ENCODE data around the gene ADAMTSL1. TPM values are rescaled to one million over a fixed set of nuclear protein-coding genes. Genes with fewer than 3 reads are reported as not detected.

Gene ADAMTSL1, protein sequence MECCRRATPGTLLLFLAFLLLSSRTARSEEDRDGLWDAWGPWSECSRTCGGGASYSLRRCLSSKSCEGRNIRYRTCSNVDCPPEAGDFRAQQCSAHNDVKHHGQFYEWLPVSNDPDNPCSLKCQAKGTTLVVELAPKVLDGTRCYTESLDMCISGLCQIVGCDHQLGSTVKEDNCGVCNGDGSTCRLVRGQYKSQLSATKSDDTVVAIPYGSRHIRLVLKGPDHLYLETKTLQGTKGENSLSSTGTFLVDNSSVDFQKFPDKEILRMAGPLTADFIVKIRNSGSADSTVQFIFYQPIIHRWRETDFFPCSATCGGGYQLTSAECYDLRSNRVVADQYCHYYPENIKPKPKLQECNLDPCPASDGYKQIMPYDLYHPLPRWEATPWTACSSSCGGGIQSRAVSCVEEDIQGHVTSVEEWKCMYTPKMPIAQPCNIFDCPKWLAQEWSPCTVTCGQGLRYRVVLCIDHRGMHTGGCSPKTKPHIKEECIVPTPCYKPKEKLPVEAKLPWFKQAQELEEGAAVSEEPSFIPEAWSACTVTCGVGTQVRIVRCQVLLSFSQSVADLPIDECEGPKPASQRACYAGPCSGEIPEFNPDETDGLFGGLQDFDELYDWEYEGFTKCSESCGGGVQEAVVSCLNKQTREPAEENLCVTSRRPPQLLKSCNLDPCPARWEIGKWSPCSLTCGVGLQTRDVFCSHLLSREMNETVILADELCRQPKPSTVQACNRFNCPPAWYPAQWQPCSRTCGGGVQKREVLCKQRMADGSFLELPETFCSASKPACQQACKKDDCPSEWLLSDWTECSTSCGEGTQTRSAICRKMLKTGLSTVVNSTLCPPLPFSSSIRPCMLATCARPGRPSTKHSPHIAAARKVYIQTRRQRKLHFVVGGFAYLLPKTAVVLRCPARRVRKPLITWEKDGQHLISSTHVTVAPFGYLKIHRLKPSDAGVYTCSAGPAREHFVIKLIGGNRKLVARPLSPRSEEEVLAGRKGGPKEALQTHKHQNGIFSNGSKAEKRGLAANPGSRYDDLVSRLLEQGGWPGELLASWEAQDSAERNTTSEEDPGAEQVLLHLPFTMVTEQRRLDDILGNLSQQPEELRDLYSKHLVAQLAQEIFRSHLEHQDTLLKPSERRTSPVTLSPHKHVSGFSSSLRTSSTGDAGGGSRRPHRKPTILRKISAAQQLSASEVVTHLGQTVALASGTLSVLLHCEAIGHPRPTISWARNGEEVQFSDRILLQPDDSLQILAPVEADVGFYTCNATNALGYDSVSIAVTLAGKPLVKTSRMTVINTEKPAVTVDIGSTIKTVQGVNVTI (N-terminal part only)
- total RNA-seq = not detected
- not detected for polyA plus RNA-seq
- total RNA-seq = 0 reads per million in 6 experiments

DNA sequence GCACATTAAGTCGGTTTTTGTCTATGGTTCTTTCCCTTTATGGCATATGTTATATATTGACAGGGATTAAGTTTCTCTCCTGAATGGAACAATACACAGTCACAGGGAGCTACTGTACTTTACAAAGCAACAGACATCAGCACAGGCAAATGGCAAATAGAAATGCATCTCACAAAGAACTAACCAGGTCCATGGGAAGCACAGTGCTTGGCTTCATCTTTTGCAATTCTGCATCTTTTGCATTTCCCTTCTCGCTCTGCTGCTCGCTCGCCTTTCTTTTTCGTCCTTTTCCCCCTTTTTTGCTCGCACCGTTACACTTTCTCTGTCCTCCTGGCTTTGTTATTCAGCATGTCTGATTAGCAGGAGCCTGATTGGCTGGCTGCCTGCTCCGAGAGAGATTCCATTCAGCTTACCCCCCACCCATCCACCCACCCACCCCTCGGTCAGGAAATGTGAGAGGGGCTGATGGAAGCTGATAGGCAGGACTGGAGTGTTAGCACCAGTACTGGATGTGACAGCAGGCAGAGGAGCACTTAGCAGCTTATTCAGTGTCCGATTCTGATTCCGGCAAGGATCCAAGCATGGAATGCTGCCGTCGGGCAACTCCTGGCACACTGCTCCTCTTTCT lies at the start of gene ADAMTSL1:
Gene ADAMTSL1 (plus strand): TSS at position 502 of the 628 bp plus-strand sequence. CDS start 80 bp downstream, at position 582.
- no peak within 1 kb of the TSS for H3K4me3 Mint-ChIP-seq
- peak within 1 kb of the TSS in 1 of 10 donors; percentile 31 for H3K27ac Mint-ChIP-seq
- H3K4me1 Mint-ChIP-seq = peaks cover 0 to 4% (median under 1%) of the 10 kb centered on the region in 4 donors
- DNase-seq (no peak), ATAC-seq (no peak)
- H3K36me3 Mint-ChIP-seq = no peaks in the 10 kb centered on the region
- POLR2A ChIA-PET = no interaction called here
- peaks cover 8 to 55% (median 20%) of the 10 kb centered on the region in 5 donors for H3K27me3 Mint-ChIP-seq
- peaks cover 0 to 3% (median 0%) of the 10 kb centered on the region in 9 donors for H3K9me3 Mint-ChIP-seq

DNA sequence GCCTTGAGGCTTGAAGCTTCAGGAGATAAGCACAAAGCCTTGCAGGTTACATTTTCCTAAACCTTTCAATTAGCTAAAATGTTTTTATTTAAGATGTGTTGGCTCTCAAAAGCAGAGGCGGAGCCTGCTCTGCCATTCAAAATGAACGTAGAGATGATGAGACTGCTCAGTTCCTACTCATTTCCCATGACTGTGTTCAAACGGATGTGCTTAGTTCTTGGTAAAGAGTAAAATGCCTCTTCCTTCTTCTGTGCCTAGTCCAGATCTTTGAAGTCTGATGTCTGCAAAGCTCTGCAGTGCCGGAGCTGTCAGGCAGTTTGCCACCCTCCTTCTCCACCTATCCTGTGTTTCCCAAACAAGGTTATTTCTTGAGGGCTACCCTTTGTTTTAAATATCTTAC lies 46.3 kb upstream of the ADAMTSL1 start:
- no peak for DNase-seq
- POLR2A ChIA-PET = no interaction called here
- H3K9me3 Mint-ChIP-seq = no peaks in the 10 kb centered on the region

DNA sequence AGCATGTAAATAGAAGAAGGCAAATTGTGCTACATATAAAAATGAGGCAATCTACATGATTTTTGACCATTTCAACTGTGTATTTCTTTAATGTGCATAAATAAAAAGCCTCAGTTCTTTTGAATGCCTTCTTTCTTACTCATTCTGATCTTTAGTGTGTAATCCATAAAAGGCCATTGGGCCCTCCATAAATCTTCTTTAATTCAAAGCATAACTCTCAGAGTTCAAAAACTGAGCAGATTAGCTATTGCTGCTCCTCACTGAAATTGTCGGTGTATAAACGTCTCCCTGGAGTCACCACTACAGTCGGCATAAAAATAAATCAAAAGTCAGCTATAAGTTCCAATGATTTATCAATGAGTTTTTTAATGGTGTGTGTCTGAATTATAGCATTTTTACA lies 45.3 kb upstream of the ADAMTSL1 start:
- Mint-ChIP-seq H3K9me3 (no peaks in the 10 kb centered on the region), H3K4me1 (no peaks in the 10 kb centered on the region), H3K36me3 (no peaks in the 10 kb centered on the region), H3K4me3 (no peak overlapping the region), H3K27me3 (peaks cover 0 to 14% (median 6%) of the 10 kb centered on the region in 5 donors), H3K27ac (no peak overlapping the region)
- DNase-seq = no peak
- POLR2A ChIA-PET = no interaction called here
- no peak for ATAC-seq

More for the DNA sequence above, 46.3 kb upstream of the ADAMTSL1 start:
- H3K27me3 Mint-ChIP-seq = peaks cover 0 to 15% (median 3%) of the 10 kb centered on the region in 5 donors
- no peak overlapping the region for H3K4me3 Mint-ChIP-seq
- H3K27ac Mint-ChIP-seq = no peak overlapping the region
- no peak for ATAC-seq
- H3K4me1 Mint-ChIP-seq = no peaks in the 10 kb centered on the region
- no peaks in the 10 kb centered on the region for H3K36me3 Mint-ChIP-seq

DNA sequence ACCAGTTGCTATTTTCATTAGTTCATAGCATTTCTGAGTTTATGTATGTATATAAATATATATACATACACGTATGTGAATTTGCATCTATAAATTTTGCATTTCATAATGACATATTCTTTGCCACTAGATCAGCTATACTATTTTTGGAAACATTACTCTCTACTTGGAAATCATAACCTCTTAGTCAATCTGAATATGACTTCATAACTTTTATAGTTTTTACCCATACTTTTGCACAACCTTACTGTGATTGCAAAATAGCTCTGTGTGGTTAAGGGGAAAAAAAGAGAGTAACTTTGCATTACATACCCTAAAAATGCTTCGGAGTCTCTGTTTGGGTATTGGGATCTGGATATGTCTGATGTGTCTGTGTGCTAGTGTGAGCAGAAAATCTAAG lies 44.9 kb upstream of the ADAMTSL1 start:
- H3K27me3 Mint-ChIP-seq = peaks cover 0 to 14% (median 8%) of the 10 kb centered on the region in 5 donors
- H3K4me1 Mint-ChIP-seq = no peaks in the 10 kb centered on the region
- no peak overlapping the region for H3K27ac Mint-ChIP-seq
- POLR2A ChIA-PET = no interaction called here
- H3K4me3 Mint-ChIP-seq = no peak overlapping the region
- H3K36me3 Mint-ChIP-seq = no peaks in the 10 kb centered on the region
- H3K9me3 Mint-ChIP-seq = no peaks in the 10 kb centered on the region
- DNase-seq (no peak), ATAC-seq (no peak)

DNA sequence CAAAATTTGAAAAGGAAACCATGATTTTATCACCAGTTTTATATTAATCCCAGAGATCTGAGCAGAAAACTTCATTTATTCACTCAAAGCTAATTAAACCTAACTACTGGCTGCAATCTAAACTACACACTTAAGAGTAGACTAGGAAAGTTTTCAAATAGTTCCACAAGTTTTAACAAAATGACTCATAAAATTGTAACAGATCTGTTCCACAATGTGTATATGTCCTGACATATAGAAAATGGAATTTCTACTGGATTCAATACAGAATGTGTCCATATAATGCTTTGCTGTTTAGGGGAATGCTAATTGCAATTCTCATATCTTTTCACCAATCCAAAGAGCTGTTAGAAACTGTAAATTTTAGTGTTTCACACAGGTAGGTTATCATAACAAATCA lies 40.3 kb upstream of the ADAMTSL1 start:
- Mint-ChIP-seq H3K27me3 (peaks cover 15 to 42% (median 34%) of the 10 kb centered on the region in 5 donors), H3K4me1 (peaks cover 0 to 9% (median 3%) of the 10 kb centered on the region in 4 donors), H3K27ac (no peak overlapping the region), H3K36me3 (peaks cover 0 to 2% (median 0%) of the 10 kb centered on the region in 3 donors), H3K9me3 (peaks cover 0 to 3% (median 0%) of the 10 kb centered on the region in 9 donors), H3K4me3 (no peak overlapping the region)
- POLR2A ChIA-PET = no interaction called here
- no peak for ATAC-seq
- no peak for DNase-seq

DNA sequence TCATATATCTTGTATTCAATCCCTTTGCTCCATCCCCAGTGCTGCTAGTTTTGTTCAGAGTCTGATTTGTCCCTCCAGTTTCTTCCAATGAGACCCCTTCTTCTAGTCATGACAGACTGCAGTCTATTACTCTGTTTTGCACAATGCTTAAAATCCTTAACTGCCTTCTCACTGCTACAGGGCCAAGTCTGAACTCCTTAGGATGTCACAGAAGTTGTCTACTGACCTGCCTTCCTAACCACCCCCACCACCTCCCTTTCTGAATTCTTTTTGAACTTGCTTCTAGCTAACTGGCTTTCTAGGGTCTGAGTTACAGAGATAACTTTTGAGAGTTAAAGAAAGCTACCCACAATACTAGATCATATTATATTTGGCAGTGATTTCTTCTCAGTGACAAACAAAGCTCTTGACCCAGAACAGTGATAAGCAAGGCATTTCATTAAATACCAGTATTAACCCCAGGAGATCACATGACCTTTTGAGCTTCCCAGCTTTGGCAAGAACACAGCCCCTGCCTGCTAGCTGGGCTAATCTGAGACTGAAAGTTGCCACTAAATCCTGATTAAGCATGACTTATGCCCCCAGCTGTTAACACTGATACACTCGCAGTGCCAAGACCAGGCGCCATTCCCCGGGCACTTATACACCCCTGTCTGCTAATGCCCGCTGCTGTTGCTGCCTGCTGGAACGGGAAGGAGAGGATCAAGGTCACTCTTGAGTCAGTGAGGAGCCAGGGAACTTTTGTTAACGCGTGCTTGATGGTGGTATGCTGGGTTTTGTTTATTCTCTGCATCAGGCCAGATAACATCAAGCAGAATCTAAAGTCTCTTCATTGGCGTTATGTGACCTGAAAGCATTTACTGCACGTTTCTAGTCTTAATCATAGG lies 36.4 kb upstream of the ADAMTSL1 start:
- Mint-ChIP-seq H3K4me3 (peak overlapping the region in 3 of 10 donors; percentile 16 to 42 (median 34)), H3K36me3 (peaks cover 0 to 2% (median 0%) of the 10 kb centered on the region in 3 donors), H3K4me1 (peaks cover 0 to 14% (median 4%) of the 10 kb centered on the region in 4 donors), H3K27ac (no peak overlapping the region), H3K9me3 (peaks cover 0 to 6% (median 0%) of the 10 kb centered on the region in 9 donors), H3K27me3 (peaks cover 28 to 48% (median 44%) of the 10 kb centered on the region in 5 donors)
- ATAC-seq (no peak), DNase-seq (no peak)
- POLR2A ChIA-PET = no interaction called here

DNA sequence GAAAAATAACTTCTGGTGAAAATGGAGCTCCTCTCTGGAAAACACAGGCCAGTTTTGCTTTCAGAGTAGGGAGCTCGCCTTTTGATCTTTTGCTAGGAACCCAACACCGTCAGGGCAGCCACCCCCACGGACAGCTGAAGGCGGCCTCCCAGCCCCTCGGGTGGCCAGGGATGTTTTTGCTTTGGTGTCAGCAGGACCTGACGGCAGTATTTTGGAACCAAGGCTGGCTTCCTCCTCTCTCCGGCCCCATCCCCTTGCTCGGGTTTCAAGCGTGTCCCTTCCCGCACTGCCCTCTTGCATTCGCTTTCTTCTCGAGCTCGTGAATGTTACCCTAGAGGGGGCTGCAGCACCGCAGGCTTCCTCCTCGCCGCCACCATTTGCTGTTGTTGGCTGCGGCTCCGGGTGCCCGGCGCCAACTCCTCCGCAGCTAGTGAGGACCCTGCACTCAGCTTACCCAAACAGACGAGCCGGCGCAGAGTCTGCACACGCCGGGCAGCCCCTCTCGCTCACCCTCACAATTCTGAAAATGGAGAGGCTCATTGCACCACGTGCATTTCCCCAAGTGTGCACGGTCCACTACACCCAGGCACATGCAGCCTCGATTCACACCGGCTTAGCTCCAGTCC lies 35.5 kb upstream of the ADAMTSL1 start:
- peaks cover 0 to 2% (median 0%) of the 10 kb centered on the region in 3 donors for H3K36me3 Mint-ChIP-seq
- H3K27me3 Mint-ChIP-seq = peaks cover 28 to 48% (median 44%) of the 10 kb centered on the region in 5 donors
- peaks cover 0 to 14% (median 4%) of the 10 kb centered on the region in 4 donors for H3K4me1 Mint-ChIP-seq
- ATAC-seq (no peak), DNase-seq (no peak)
- H3K4me3 Mint-ChIP-seq = peak overlapping the region in 3 of 10 donors; percentile 16 to 49 (median 42)
- POLR2A ChIA-PET = no interaction called here
- H3K9me3 Mint-ChIP-seq = peaks cover 0 to 6% (median 0%) of the 10 kb centered on the region in 9 donors
- no peak overlapping the region for H3K27ac Mint-ChIP-seq

DNA sequence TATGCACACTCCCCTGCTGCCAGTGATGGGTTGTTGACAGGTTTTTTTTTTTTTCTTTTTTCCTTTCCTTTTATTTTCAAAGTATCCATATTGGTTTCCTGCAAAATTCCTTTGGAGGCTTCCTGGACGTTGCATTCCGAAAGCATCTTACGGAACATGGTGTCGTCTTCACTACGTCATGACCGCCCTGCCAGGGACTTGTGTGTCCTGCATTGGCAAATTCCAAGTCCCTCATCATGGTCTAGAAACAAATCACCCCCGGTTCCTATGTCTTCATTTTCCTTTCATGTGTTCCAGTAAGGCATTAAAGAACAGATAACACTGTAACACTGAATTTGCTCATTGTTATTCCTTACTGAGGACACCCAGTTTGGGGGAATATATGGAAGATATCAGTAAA lies 35.0 kb upstream of the ADAMTSL1 start:
- Mint-ChIP-seq H3K27ac (peak overlapping the region in 1 of 10 donors; percentile 47), H3K36me3 (peaks cover 0 to 2% (median 0%) of the 10 kb centered on the region in 3 donors), H3K4me3 (peak overlapping the region in 3 of 10 donors; percentile 16 to 49 (median 27)), H3K27me3 (peaks cover 23 to 48% (median 44%) of the 10 kb centered on the region in 5 donors), H3K4me1 (peaks cover 0 to 14% (median 4%) of the 10 kb centered on the region in 4 donors), H3K9me3 (peaks cover 0 to 6% (median 0%) of the 10 kb centered on the region in 9 donors)
- POLR2A ChIA-PET = no interaction called here
- ATAC-seq (no peak), DNase-seq (no peak)

DNA sequence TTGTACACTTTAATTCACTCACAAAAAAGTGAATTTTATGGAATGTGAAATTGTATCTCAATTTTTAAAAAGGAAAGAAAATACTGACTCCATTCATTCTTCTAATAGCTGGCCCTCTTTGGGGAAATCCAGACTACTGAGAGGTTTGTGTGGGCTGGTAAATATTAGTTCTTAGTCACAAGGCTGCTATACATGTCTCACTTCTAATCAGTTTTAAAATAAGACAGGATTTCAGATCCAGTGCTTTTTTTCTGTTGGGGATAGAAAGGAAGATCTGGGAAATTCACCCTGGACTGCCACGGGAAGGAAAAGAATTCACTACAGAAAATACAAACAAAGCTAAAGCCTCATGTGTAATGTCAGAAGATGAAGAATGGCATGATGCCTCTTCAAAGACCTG lies 32.7 kb upstream of the ADAMTSL1 start:
- ATAC-seq (no peak), DNase-seq (no peak)
- Mint-ChIP-seq H3K27ac (no peak overlapping the region), H3K4me1 (peaks cover 0 to 14% (median 4%) of the 10 kb centered on the region in 4 donors), H3K4me3 (no peak overlapping the region), H3K9me3 (peaks cover 0 to 3% (median 0%) of the 10 kb centered on the region in 9 donors), H3K36me3 (peaks cover 0 to 2% (median 0%) of the 10 kb centered on the region in 3 donors), H3K27me3 (peaks cover 17 to 32% (median 31%) of the 10 kb centered on the region in 5 donors)
- POLR2A ChIA-PET = no interaction called here

DNA sequence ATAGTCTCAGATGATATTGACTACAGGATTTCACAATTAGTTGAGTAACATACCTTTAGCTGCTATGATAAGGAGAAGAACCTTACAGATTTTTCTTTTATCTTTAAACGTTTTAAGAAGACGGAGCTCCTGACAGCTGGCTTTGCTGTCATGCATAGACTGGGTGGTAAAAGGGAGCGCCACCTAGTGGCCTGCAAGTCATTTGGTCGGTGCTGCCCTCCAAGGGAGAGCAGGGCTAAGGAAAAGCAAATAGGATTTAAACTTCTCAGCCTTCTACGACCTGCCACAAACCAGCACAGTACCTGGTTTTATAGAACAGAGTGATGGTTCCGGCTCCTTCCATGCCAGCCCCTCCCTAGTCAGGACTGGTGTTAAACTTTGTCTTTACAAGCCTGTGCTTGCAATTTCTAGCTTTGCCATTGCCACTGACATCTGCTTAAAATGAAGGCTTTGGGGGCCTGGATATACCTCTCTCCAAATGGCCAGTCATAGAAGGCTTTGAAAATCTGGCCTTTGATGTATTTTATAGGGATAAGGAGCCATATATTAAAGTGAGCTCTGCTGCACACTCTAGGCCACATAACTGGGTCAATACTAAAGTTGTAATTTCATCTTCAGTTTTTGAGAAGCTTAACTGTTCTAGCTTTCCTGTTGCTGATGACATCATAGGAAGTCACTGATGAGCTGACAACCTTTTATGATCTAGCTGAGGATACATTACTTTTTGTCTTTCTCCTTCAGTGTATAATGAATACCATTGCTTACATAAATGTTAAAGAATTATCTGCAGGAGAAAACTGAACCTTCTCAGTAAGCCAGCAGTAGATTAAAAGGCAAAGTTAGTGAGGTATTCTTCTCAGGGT lies 31.1 kb upstream of the ADAMTSL1 start:
- peaks cover 0 to 12% (median 3%) of the 10 kb centered on the region in 4 donors for H3K4me1 Mint-ChIP-seq
- H3K36me3 Mint-ChIP-seq = peaks cover 0 to 2% (median 0%) of the 10 kb centered on the region in 3 donors
- ATAC-seq = peak; percentile 67 to 72
- no peak overlapping the region for H3K27ac Mint-ChIP-seq
- DNase-seq = peak in 8 of 10 donors; percentile 9 to 63 (median 20)
- peaks cover 7 to 19% (median 17%) of the 10 kb centered on the region in 5 donors for H3K27me3 Mint-ChIP-seq
- peaks cover 0 to 3% (median 0%) of the 10 kb centered on the region in 9 donors for H3K9me3 Mint-ChIP-seq
- POLR2A ChIA-PET = no interaction called here
- H3K4me3 Mint-ChIP-seq = no peak overlapping the region

All from naive thymus-derived CD8-positive, alpha-beta T cell (primary cell).